ENCODE data around the gene GSDME. TPM values are rescaled to one million over a fixed set of nuclear protein-coding genes. Genes with fewer than 3 reads are reported as not detected.

Gene GSDME
- total RNA-seq, 1 donor from 2014 or later: 9.6 TPM

- DNase-seq (ENCODE audit: low spot score): no peak
- Mint-ChIP-seq H3K9me3 (no peaks in the 10 kb centered on the region), H3K27me3 (ENCODE audit: low read depth) (no peaks in the 10 kb centered on the region), H3K36me3 (ENCODE audit: low read depth) (peaks cover 2% of the 10 kb centered on the region), H3K4me3 (ENCODE audit: low read depth) (no peak overlapping the region), H3K4me1 (ENCODE audit: low read depth) (peaks cover 1% of the 10 kb centered on the region), H3K27ac (no peak overlapping the region)
- intact Hi-C loops (cut with micrococcal nuclease): no loop called here
Measured at GRCh38 chr7:24700521-24701260, 56.6 kb downstream of the GSDME start.

- H3K4me3 Mint-ChIP-seq (ENCODE audit: low read depth): no peak overlapping the region
- H3K9me3 Mint-ChIP-seq: no peaks in the 10 kb centered on the region
- no peak for DNase-seq (ENCODE audit: low spot score)
- H3K36me3 Mint-ChIP-seq (ENCODE audit: low read depth): peaks cover 5% of the 10 kb centered on the region
- H3K27ac Mint-ChIP-seq: no peak overlapping the region
- H3K4me1 Mint-ChIP-seq (ENCODE audit: low read depth): no peaks in the 10 kb centered on the region
- H3K27me3 Mint-ChIP-seq (ENCODE audit: low read depth): no peaks in the 10 kb centered on the region
- intact Hi-C loops (cut with micrococcal nuclease): no loop called here
Measured at GRCh38 chr7:24698531-24699266, 58.6 kb downstream of the GSDME start.

- Mint-ChIP-seq H3K27me3 (ENCODE audit: low read depth) (no peaks in the 10 kb centered on the region), H3K4me1 (ENCODE audit: low read depth) (no peaks in the 10 kb centered on the region), H3K9me3 (no peaks in the 10 kb centered on the region), H3K27ac (no peak overlapping the region), H3K4me3 (ENCODE audit: low read depth) (no peak overlapping the region), H3K36me3 (ENCODE audit: low read depth) (peaks cover 5% of the 10 kb centered on the region)
- DNase-seq (ENCODE audit: low spot score): no peak
- intact Hi-C loops (cut with micrococcal nuclease): no loop called here
Measured at GRCh38 chr7:24697416-24697815, 59.8 kb downstream of the GSDME start.

GRCh38 chr7:24692592-24692991 lies 64.7 kb downstream of the GSDME start:
- Mint-ChIP-seq H3K36me3 (ENCODE audit: low read depth) (peaks cover 5% of the 10 kb centered on the region), H3K9me3 (no peaks in the 10 kb centered on the region), H3K4me1 (ENCODE audit: low read depth) (peaks cover 3% of the 10 kb centered on the region), H3K4me3 (ENCODE audit: low read depth) (no peak overlapping the region), H3K27me3 (ENCODE audit: low read depth) (no peaks in the 10 kb centered on the region), H3K27ac (no peak overlapping the region)
- DNase-seq (ENCODE audit: low spot score): no peak
- intact Hi-C loops (cut with micrococcal nuclease): no loop called here

GRCh38 chr7:24690251-24690650 lies 67.0 kb downstream of the GSDME start:
- Mint-ChIP-seq H3K4me1 (ENCODE audit: low read depth) (peaks cover 19% of the 10 kb centered on the region), H3K27me3 (ENCODE audit: low read depth) (no peaks in the 10 kb centered on the region), H3K27ac (no peak overlapping the region), H3K4me3 (ENCODE audit: low read depth) (no peak overlapping the region), H3K9me3 (no peaks in the 10 kb centered on the region), H3K36me3 (ENCODE audit: low read depth) (peaks cover 14% of the 10 kb centered on the region)
- no peak for DNase-seq (ENCODE audit: low spot score)
- intact Hi-C loops (cut with micrococcal nuclease): no loop called here

- H3K27ac Mint-ChIP-seq: no peak overlapping the region
- intact Hi-C loops (cut with micrococcal nuclease): no loop called here
- no peak overlapping the region for H3K4me3 Mint-ChIP-seq (ENCODE audit: low read depth)
- no peaks in the 10 kb centered on the region for H3K27me3 Mint-ChIP-seq (ENCODE audit: low read depth)
- H3K4me1 Mint-ChIP-seq (ENCODE audit: low read depth): peaks cover 24% of the 10 kb centered on the region
- no peak for DNase-seq (ENCODE audit: low spot score)
- no peaks in the 10 kb centered on the region for H3K9me3 Mint-ChIP-seq
- H3K36me3 Mint-ChIP-seq (ENCODE audit: low read depth): peaks cover 25% of the 10 kb centered on the region
Measured at GRCh38 chr7:24685708-24686107, 71.6 kb downstream of the GSDME start.

- intact Hi-C loops (cut with micrococcal nuclease): no loop called here
- no peaks in the 10 kb centered on the region for H3K9me3 Mint-ChIP-seq
- H3K4me3 Mint-ChIP-seq (ENCODE audit: low read depth): no peak overlapping the region
- no peak overlapping the region for H3K27ac Mint-ChIP-seq
- peaks cover 14% of the 10 kb centered on the region for H3K36me3 Mint-ChIP-seq (ENCODE audit: low read depth)
- no peaks in the 10 kb centered on the region for H3K27me3 Mint-ChIP-seq (ENCODE audit: low read depth)
- no peak for DNase-seq (ENCODE audit: low spot score)
- peaks cover 15% of the 10 kb centered on the region for H3K4me1 Mint-ChIP-seq (ENCODE audit: low read depth)
Measured at GRCh38 chr7:24670782-24671181, 86.5 kb downstream of the GSDME start.

GRCh38 chr7:24669971-24670591 lies 87.2 kb downstream of the GSDME start:
- Mint-ChIP-seq H3K4me3 (ENCODE audit: low read depth) (no peak overlapping the region), H3K4me1 (ENCODE audit: low read depth) (peaks cover 15% of the 10 kb centered on the region), H3K36me3 (ENCODE audit: low read depth) (peaks cover 17% of the 10 kb centered on the region), H3K27ac (no peak overlapping the region), H3K27me3 (ENCODE audit: low read depth) (no peaks in the 10 kb centered on the region), H3K9me3 (no peaks in the 10 kb centered on the region)
- no peak for DNase-seq (ENCODE audit: low spot score)
- intact Hi-C loops (cut with micrococcal nuclease): no loop called here

GRCh38 chr7:24668927-24669635 lies 88.2 kb downstream of the GSDME start:
- no peaks in the 10 kb centered on the region for H3K9me3 Mint-ChIP-seq
- H3K36me3 Mint-ChIP-seq (ENCODE audit: low read depth): peaks cover 17% of the 10 kb centered on the region
- H3K4me3 Mint-ChIP-seq (ENCODE audit: low read depth): no peak overlapping the region
- no peaks in the 10 kb centered on the region for H3K27me3 Mint-ChIP-seq (ENCODE audit: low read depth)
- no peak overlapping the region for H3K27ac Mint-ChIP-seq
- no peak for DNase-seq (ENCODE audit: low spot score)
- peaks cover 16% of the 10 kb centered on the region for H3K4me1 Mint-ChIP-seq (ENCODE audit: low read depth)
- intact Hi-C loops (cut with micrococcal nuclease): no loop called here

GRCh38 chr7:24665564-24666294 lies 91.5 kb downstream of the GSDME start:
- intact Hi-C loops (cut with micrococcal nuclease): loop anchor here (1.0 kb wide), 3 partner anchors 89 to 375 kb away; no protein-coding TSS in a partner anchor
- H3K36me3 Mint-ChIP-seq (ENCODE audit: low read depth): peaks cover 12% of the 10 kb centered on the region
- H3K27ac Mint-ChIP-seq: no peak overlapping the region
- H3K4me1 Mint-ChIP-seq (ENCODE audit: low read depth): peaks cover 9% of the 10 kb centered on the region
- H3K4me3 Mint-ChIP-seq (ENCODE audit: low read depth): no peak overlapping the region
- H3K27me3 Mint-ChIP-seq (ENCODE audit: low read depth): no peaks in the 10 kb centered on the region
- no peaks in the 10 kb centered on the region for H3K9me3 Mint-ChIP-seq
- DNase-seq (ENCODE audit: low spot score): peak; percentile 12

- Mint-ChIP-seq H3K4me1 (ENCODE audit: low read depth) (peaks cover 3% of the 10 kb centered on the region), H3K4me3 (ENCODE audit: low read depth) (no peak overlapping the region), H3K27me3 (ENCODE audit: low read depth) (no peaks in the 10 kb centered on the region), H3K27ac (no peak overlapping the region), H3K9me3 (no peaks in the 10 kb centered on the region), H3K36me3 (ENCODE audit: low read depth) (peaks cover 13% of the 10 kb centered on the region)
- DNase-seq (ENCODE audit: low spot score): no peak
- intact Hi-C loops (cut with micrococcal nuclease): no loop called here
Measured at GRCh38 chr7:24660546-24660945, 96.7 kb downstream of the GSDME start.

- Mint-ChIP-seq H3K27me3 (ENCODE audit: low read depth) (no peaks in the 10 kb centered on the region), H3K9me3 (no peaks in the 10 kb centered on the region), H3K27ac (no peak overlapping the region), H3K36me3 (ENCODE audit: low read depth) (peaks cover 10% of the 10 kb centered on the region), H3K4me3 (ENCODE audit: low read depth) (no peak overlapping the region), H3K4me1 (ENCODE audit: low read depth) (peaks cover 3% of the 10 kb centered on the region)
- intact Hi-C loops (cut with micrococcal nuclease): no loop called here
- no peak for DNase-seq (ENCODE audit: low spot score)
Measured at GRCh38 chr7:24659505-24659904, 97.8 kb downstream of the GSDME start.

Data from activated T-helper 2 cell treated with anti-CD3 and anti-CD28 coated beads, Interferon-gamma antibody, Interleukin-2, Interleukin-4, amounts not matched to agents 10 μg/mL and 5 μg/mL and 100 μg/mL, durations not matched to agents 14 hours and 24 hours and 36 hours (primary cell).